GM12878 (cell line): Measurements from ENCODE around the gene ANGEL1. TPM values are rescaled to one million over a fixed set of nuclear protein-coding genes. Genes with fewer than 3 reads are reported as not detected.

Experiments used
- BRCA1 ChIP-seq: IDR thresholded peaks from 2 replicates; pipeline ENCODE4 v1.6.1; 2011; ENCODE audit warnings: low read depth, low read length, improper control_type of control experiment
- CBX3 ChIP-seq: fragments of 200-600 bp; sonication (generic); IDR thresholded peaks from 2 replicates; pipeline ENCODE4 v1.6.1; 2016; ENCODE audit warnings: low read depth, borderline replicate concordance
- CBX5 ChIP-seq: sonication (generic); IDR thresholded peaks from 2 replicates; pipeline ENCODE4 v1.6.1; 2016; ENCODE audit warnings: low read depth, moderate library complexity, mild to moderate bottlenecking, inconsistent platforms
- CHD2 ChIP-seq: IDR thresholded peaks from 2 replicates; pipeline ENCODE4 v1.6.1; 2011; ENCODE audit warnings: low read depth, low read length, improper control_type of control experiment, borderline replicate concordance
- NBN ChIP-seq: fragments of 450-650 bp; IDR thresholded peaks from 2 replicates; pipeline ENCODE4 v1.6.1; 2016
- POLR2AphosphoS2 ChIP-seq: IDR thresholded peaks from 2 replicates; pipeline ENCODE4 v1.6.1; 2011; ENCODE audit warnings: low read depth, mild to moderate bottlenecking, low read length, improper control_type of control experiment, moderate library complexity
- POU2F2 ChIP-seq: IDR thresholded peaks from 3 replicates; pipeline ENCODE4 v1.6.1; 2011; ENCODE audit warnings: low read depth, mild to moderate bottlenecking, low read length, borderline replicate concordance
- TARDBP ChIP-seq: IDR thresholded peaks from 2 replicates; pipeline ENCODE4 v1.6.1; 2016; ENCODE audit warnings: borderline replicate concordance
- ZBTB40 ChIP-seq: fragments of 450-650 bp; IDR thresholded peaks from 2 replicates; pipeline ENCODE4 v1.6.1; 2016; ENCODE audit warnings: mild to moderate bottlenecking, moderate library complexity, borderline replicate concordance
- polyA plus RNA-seq, 11 experiments: library from polyadenylated mRNA; depleted of rRNA in 4 of 11; unstranded in 6 of 11; stranded (reverse) in 5 of 11; fragments of >200 nt; fragmentation: Nextera tagmentation in 4 of 11; fragmentation: Illumina TruSeq in 1 of 11; extraction: Ambion mirVana in 4 of 11; extraction: Trizol in 1 of 11; gene quantifications; 1 replicate in 1 of 11; 2 replicates in 10 of 11; pipeline versions ENCODE4 v1.2.1 to v1.2.3, GENCODE V29; 2011 to 2016; ENCODE audit warnings: inconsistent platforms in 2 of 11, missing spikeins in 2 of 11, low read depth in 1 of 11
- total RNA-seq, 4 experiments: library from RNA; depleted of rRNA in 3 of 4; stranded (reverse); fragments of >200 nt in 3 of 4; fragmentation: Illumina TruSeq in 1 of 4; extraction: Trizol in 1 of 4; gene quantifications; 2 replicates each; pipeline versions ENCODE4 v1.2.1 to v1.2.3, GENCODE V29; 2013 to 2021
- TF ChIP-seq, protein P1 (sequence below): IDR thresholded peaks from 2 replicates; pipeline ENCODE4 v1.6.1; 2011; ENCODE audit warnings: borderline replicate concordance, low read depth, mild to moderate bottlenecking, moderate library complexity, low read length; ENCODE audit not compliant: insufficient read depth, poor library complexity, severe bottlenecking
- TF ChIP-seq, protein P2 (sequence below): fragments of 450-650 bp; IDR thresholded peaks from 2 replicates; pipeline ENCODE4 v1.6.1; 2017; ENCODE audit warnings: mild to moderate bottlenecking, moderate library complexity
- TF ChIP-seq, protein P3 (sequence below), 3 experiments: IDR thresholded peaks in 2 of 3; conservative IDR thresholded peaks in 1 of 3; 2 replicates each; pipeline ENCODE4 v1.5.1; 2011; ENCODE audit warnings: low read depth in 3 of 3, low read length in 3 of 3, mild to moderate bottlenecking in 3 of 3, control low read depth in 2 of 3, moderate library complexity in 2 of 3, inconsistent platforms in 1 of 3, mixed read lengths in 1 of 3; ENCODE audit not compliant: control insufficient read depth in 2 of 3, insufficient read depth in 1 of 3; ENCODE audit errors: extremely low read depth in 1 of 3
- TF ChIP-seq, protein P4 (sequence below): fragments of 450-650 bp; IDR thresholded peaks from 2 replicates; pipeline ENCODE4 v1.6.1; 2018; ENCODE audit warnings: mild to moderate bottlenecking, low read depth, moderate library complexity; ENCODE audit not compliant: partially characterized antibody

Gene ANGEL1
- total and polyA plus RNA-seq, 10 of the 15 experiments (the other 5 are each of a cell fraction or from before 2014, with no cell fraction given) = 1.7 to 29.7 (median 12.3) TPM

DNA sequence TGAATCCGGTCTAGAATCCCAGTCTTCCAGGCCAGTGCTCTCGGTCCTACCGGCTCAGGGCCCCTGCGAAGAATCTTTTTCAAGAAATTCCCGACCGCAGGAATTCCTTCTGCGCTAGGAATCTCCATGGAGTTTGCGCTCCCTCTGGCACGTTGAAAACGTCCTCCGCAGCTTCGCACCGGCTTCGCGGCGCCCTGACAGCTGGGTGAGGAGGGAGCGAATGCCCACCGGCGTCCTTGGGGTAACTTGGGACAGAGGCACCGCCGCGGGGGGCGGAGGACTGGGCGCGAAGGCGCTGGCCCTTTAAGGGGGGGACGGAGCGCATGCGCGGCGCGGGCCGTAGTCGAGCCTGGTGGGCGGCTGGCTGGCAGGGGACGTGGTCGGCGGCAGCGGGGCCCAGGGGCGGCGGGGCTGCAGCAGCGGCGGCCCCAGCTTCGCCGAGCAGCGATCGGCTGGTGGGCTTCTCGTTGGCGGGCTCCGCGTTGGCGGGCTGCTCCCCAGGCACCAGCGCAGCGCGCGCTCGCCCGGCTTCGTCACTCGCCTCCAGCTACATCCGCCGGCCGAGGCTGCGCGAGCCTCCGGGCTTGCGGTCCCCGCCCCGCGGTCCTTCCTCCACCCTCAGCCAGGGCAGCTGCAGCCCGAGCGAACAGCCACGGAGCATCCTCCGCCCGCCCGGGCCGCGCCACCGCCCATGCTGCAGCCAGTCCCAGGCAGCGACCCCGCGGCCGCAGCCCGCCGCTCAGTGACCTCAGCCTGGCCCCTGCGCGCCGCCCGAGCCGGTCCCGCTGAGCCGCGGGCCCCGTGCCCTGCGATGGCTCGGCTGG, 51.3 kb downstream of the ANGEL1 start, which contains the start of gene VASH1 (continued):
- TF ChIP-seq, protein P1, sequence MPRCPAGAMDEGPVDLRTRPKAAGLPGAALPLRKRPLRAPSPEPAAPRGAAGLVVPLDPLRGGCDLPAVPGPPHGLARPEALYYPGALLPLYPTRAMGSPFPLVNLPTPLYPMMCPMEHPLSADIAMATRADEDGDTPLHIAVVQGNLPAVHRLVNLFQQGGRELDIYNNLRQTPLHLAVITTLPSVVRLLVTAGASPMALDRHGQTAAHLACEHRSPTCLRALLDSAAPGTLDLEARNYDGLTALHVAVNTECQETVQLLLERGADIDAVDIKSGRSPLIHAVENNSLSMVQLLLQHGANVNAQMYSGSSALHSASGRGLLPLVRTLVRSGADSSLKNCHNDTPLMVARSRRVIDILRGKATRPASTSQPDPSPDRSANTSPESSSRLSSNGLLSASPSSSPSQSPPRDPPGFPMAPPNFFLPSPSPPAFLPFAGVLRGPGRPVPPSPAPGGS = no peak
- no peak for TF ChIP-seq POLR2AphosphoS2
- TF ChIP-seq, protein P2, sequence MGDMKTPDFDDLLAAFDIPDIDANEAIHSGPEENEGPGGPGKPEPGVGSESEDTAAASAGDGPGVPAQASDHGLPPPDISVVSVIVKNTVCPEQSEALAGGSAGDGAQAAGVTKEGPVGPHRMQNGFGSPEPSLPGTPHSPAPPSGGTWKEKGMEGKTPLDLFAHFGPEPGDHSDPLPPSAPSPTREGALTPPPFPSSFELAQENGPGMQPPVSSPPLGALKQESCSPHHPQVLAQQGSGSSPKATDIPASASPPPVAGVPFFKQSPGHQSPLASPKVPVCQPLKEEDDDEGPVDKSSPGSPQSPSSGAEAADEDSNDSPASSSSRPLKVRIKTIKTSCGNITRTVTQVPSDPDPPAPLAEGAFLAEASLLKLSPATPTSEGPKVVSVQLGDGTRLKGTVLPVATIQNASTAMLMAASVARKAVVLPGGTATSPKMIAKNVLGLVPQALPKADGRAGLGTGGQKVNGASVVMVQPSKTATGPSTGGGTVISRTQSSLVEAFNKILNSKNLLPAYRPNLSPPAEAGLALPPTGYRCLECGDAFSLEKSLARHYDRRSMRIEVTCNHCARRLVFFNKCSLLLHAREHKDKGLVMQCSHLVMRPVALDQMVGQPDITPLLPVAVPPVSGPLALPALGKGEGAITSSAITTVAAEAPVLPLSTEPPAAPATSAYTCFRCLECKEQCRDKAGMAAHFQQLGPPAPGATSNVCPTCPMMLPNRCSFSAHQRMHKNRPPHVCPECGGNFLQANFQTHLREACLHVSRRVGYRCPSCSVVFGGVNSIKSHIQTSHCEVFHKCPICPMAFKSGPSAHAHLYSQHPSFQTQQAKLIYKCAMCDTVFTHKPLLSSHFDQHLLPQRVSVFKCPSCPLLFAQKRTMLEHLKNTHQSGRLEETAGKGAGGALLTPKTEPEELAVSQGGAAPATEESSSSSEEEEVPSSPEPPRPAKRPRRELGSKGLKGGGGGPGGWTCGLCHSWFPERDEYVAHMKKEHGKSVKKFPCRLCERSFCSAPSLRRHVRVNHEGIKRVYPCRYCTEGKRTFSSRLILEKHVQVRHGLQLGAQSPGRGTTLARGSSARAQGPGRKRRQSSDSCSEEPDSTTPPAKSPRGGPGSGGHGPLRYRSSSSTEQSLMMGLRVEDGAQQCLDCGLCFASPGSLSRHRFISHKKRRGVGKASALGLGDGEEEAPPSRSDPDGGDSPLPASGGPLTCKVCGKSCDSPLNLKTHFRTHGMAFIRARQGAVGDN = no peak
- TF ChIP-seq CBX5 = no peak
- TF ChIP-seq, protein P3, sequence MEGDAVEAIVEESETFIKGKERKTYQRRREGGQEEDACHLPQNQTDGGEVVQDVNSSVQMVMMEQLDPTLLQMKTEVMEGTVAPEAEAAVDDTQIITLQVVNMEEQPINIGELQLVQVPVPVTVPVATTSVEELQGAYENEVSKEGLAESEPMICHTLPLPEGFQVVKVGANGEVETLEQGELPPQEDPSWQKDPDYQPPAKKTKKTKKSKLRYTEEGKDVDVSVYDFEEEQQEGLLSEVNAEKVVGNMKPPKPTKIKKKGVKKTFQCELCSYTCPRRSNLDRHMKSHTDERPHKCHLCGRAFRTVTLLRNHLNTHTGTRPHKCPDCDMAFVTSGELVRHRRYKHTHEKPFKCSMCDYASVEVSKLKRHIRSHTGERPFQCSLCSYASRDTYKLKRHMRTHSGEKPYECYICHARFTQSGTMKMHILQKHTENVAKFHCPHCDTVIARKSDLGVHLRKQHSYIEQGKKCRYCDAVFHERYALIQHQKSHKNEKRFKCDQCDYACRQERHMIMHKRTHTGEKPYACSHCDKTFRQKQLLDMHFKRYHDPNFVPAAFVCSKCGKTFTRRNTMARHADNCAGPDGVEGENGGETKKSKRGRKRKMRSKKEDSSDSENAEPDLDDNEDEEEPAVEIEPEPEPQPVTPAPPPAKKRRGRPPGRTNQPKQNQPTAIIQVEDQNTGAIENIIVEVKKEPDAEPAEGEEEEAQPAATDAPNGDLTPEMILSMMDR (IDR thresholded peaks at IDR 0.05 in 2 of 3, conservative IDR thresholded peaks at IDR 0.05 in 1 of 3; ENCODE audit: control insufficient read depth in 2 of 3, extremely low read depth in 1 of 3, insufficient read depth in 1 of 3, low read depth in 3 of 3, low read length in 3 of 3) = no peak
- TF ChIP-seq CBX3 = no peak
- no peak for TF ChIP-seq ZBTB40
- no peak for TF ChIP-seq BRCA1
- TF ChIP-seq, protein P4, sequence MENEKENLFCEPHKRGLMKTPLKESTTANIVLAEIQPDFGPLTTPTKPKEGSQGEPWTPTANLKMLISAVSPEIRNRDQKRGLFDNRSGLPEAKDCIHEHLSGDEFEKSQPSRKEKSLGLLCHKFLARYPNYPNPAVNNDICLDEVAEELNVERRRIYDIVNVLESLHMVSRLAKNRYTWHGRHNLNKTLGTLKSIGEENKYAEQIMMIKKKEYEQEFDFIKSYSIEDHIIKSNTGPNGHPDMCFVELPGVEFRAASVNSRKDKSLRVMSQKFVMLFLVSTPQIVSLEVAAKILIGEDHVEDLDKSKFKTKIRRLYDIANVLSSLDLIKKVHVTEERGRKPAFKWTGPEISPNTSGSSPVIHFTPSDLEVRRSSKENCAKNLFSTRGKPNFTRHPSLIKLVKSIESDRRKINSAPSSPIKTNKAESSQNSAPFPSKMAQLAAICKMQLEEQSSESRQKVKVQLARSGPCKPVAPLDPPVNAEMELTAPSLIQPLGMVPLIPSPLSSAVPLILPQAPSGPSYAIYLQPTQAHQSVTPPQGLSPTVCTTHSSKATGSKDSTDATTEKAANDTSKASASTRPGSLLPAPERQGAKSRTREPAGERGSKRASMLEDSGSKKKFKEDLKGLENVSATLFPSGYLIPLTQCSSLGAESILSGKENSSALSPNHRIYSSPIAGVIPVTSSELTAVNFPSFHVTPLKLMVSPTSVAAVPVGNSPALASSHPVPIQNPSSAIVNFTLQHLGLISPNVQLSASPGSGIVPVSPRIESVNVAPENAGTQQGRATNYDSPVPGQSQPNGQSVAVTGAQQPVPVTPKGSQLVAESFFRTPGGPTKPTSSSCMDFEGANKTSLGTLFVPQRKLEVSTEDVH = no peak
- TF ChIP-seq TARDBP = no peak
- TF ChIP-seq POU2F2 = no peak
- no peak for TF ChIP-seq NBN
- no peak for TF ChIP-seq CHD2
